Measurements from ENCODE around the gene LRRC49.

DNA sequence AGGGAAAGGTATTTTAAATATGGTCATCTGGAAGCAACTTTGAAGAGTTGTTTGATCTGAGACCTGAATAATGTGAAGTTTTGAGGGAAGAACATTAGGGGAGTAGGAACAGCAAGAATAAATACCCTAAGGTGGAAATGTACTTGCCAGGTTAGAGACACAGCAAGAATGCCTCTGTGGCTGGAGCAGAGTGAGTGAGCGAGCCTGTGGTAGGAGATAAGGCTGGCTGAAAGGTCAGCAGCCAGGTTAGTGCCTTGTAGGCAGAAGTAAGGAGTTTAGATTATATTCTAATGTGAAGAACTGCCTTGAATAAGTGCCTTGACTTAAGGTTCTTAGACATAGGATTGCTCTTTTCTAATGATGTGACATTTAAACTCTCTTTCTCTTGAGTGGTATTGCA is 18.3 kb downstream of the LRRC49 start:
- TF ChIP-seq CTCF (IDR thresholded peaks at IDR 0.05), result no peak
- TF ChIP-seq POLR2A (IDR thresholded peaks at IDR 0.05; ENCODE audit: low read depth), result no peak

Data from esophagus muscularis mucosa (tissue), 3 donors.